HEK293 (cell line): ENCODE data around the gene FRMD5.

Source experiments
- CTCF ChIA-PET: fragments of 350-600 bp; formaldehyde crosslinking; extraction: SDS; loops from one replicate; lab custom pipeline; 2021; ENCODE audit warnings: antibody characterized with exemption; lab: Yijun Ruan, JAX
- POLR2A ChIA-PET: fragments of 300-600 bp; formaldehyde crosslinking; extraction: SDS; loops from one replicate; lab custom pipeline; 2020; ENCODE audit warnings: antibody characterized with exemption, inconsistent platforms; lab: Yijun Ruan, JAX
- H3K27ac ChIP-seq: fragments of 200-500 bp; sonication (Bioruptor generic); 2 replicates; pipeline ENCODE4 v1.5.1; 2014; ENCODE audit warnings: low read depth, low read length, control low read depth, inconsistent platforms; ENCODE audit errors: extremely low read depth
- H3K36me3 ChIP-seq, 2 experiments: fragments of 200-500 bp in 1 of 2; sonication (Bioruptor generic) in 1 of 2; 1 replicate in 1 of 2; 2 replicates in 1 of 2; pipeline ENCODE4 v1.5.1; 2014 to 2017; ENCODE audit warnings: inconsistent platforms in 2 of 2, low read length in 2 of 2; ENCODE audit not compliant: control insufficient read depth in 2 of 2, insufficient read depth in 1 of 2
- H3K4me1 ChIP-seq: fragments of 200-500 bp; sonication (Bioruptor generic); 2 replicates; pipeline ENCODE4 v1.5.1; 2014; ENCODE audit warnings: mild to moderate bottlenecking, low read length, inconsistent platforms; ENCODE audit not compliant: control insufficient read depth, insufficient read depth
- H3K4me3 ChIP-seq: 2 replicates; pipeline ENCODE4 v1.5.1; 2011; ENCODE audit warnings: low read depth, mild to moderate bottlenecking, control low read depth, low read length, moderate library complexity
- H3K9me3 ChIP-seq: fragments of 200-500 bp; sonication (Bioruptor generic); 2 replicates; pipeline ENCODE4 v1.5.1; 2014; ENCODE audit warnings: low read depth, low read length, inconsistent platforms; ENCODE audit not compliant: control insufficient read depth, insufficient read depth
- INSM2 ChIP-seq: fragments of 450-650 bp; formaldehyde crosslinking; IDR thresholded peaks from 2 replicates; pipeline ENCODE4 v1.5.1; 2016; ENCODE audit warnings: missing biosample characterization, missing genetic modification characterization
- OVOL3 ChIP-seq: fragments of 450-650 bp; formaldehyde crosslinking; IDR thresholded peaks from 2 replicates; pipeline ENCODE4 v1.5.1; 2016; ENCODE audit warnings: missing biosample characterization, missing genetic modification characterization
- RBAK ChIP-seq: fragments of 450-650 bp; formaldehyde crosslinking; IDR thresholded peaks from 2 replicates; pipeline ENCODE4 v1.5.1; 2016; ENCODE audit warnings: missing biosample characterization, missing genetic modification characterization
- ZBTB6 ChIP-seq: fragments of 450-650 bp; formaldehyde crosslinking; IDR thresholded peaks from 2 replicates; pipeline ENCODE4 v1.5.1; 2017; ENCODE audit warnings: missing biosample characterization, missing genetic modification characterization
- ZEB2 ChIP-seq: fragments of 450-650 bp; formaldehyde crosslinking; IDR thresholded peaks from 2 replicates; pipeline ENCODE4 v1.5.1; 2016; ENCODE audit warnings: missing biosample characterization, missing genetic modification characterization
- ZFP41 ChIP-seq: fragments of 450-650 bp; formaldehyde crosslinking; IDR thresholded peaks from 2 replicates; pipeline ENCODE4 v1.5.1; 2016; ENCODE audit warnings: missing biosample characterization, missing genetic modification characterization, borderline replicate concordance
- ZNF18 ChIP-seq: fragments of 450-650 bp; formaldehyde crosslinking; IDR thresholded peaks from 2 replicates; pipeline ENCODE4 v1.5.1; 2016; ENCODE audit warnings: missing biosample characterization, missing genetic modification characterization
- ZNF184 ChIP-seq: fragments of 450-650 bp; IDR thresholded peaks from 2 replicates; pipeline ENCODE4 v1.5.1; 2018; ENCODE audit warnings: missing biosample characterization, mild to moderate bottlenecking, missing genetic modification characterization
- ZNF221 ChIP-seq: fragments of 450-650 bp; formaldehyde crosslinking; IDR thresholded peaks from 2 replicates; pipeline ENCODE4 v1.5.1; 2017; ENCODE audit warnings: missing biosample characterization, missing genetic modification characterization, borderline replicate concordance
- ZNF37A ChIP-seq: fragments of 450-650 bp; IDR thresholded peaks from 2 replicates; pipeline ENCODE4 v1.5.1; 2018; ENCODE audit warnings: missing biosample characterization, missing genetic modification characterization
- ZNF398 ChIP-seq: fragments of 450-650 bp; formaldehyde crosslinking; IDR thresholded peaks from 2 replicates; pipeline ENCODE4 v1.5.1; 2017; ENCODE audit warnings: missing biosample characterization, missing genetic modification characterization
- ZNF473 ChIP-seq: fragments of 450-650 bp; formaldehyde crosslinking; IDR thresholded peaks from 2 replicates; pipeline ENCODE4 v1.5.1; 2017; ENCODE audit warnings: missing biosample characterization, missing genetic modification characterization
- ZNF48 ChIP-seq: fragments of 450-650 bp; formaldehyde crosslinking; IDR thresholded peaks from 2 replicates; pipeline ENCODE4 v1.5.1; 2016; ENCODE audit warnings: missing biosample characterization, missing genetic modification characterization
- ZNF548 ChIP-seq: fragments of 450-650 bp; formaldehyde crosslinking; IDR thresholded peaks from 2 replicates; pipeline ENCODE4 v1.5.1; 2016; ENCODE audit warnings: missing biosample characterization, missing genetic modification characterization
- ZNF692 ChIP-seq: fragments of 450-650 bp; formaldehyde crosslinking; IDR thresholded peaks from 2 replicates; pipeline ENCODE4 v1.5.1; 2016; ENCODE audit warnings: missing biosample characterization, missing genetic modification characterization
- ZSCAN23 ChIP-seq: fragments of 450-650 bp; formaldehyde crosslinking; IDR thresholded peaks from 2 replicates; pipeline ENCODE4 v1.5.1; 2016; ENCODE audit warnings: missing biosample characterization, missing genetic modification characterization
- TF ChIP-seq, protein P1 (sequence below): fragments of 450-650 bp; formaldehyde crosslinking; IDR thresholded peaks from 2 replicates; pipeline ENCODE4 v1.5.1; 2016; ENCODE audit warnings: missing biosample characterization, missing genetic modification characterization
- TF ChIP-seq, protein P2 (sequence below): fragments of 450-650 bp; formaldehyde crosslinking; IDR thresholded peaks from 2 replicates; pipeline ENCODE4 v1.5.1; 2016; ENCODE audit warnings: missing biosample characterization, missing genetic modification characterization, borderline replicate concordance

The FRMD5 gene

GRCh38 chr15:44058126-44058525 is 136.9 kb downstream of the FRMD5 start (continued):
- TF ChIP-seq ZBTB6 (tag by site-specific recombination) (no peak), ZNF548 (no peak), ZFP41 (tag by site-specific recombination) (no peak), ZNF398 (tag by site-specific recombination) (no peak), RBAK (tag by site-specific recombination) (no peak), ZNF221 (tag by site-specific recombination) (no peak), ZNF48 (tag by site-specific recombination) (no peak), ZSCAN23 (no peak), ZNF473 (tag by site-specific recombination) (no peak), ZEB2 (tag by site-specific recombination) (no peak)

DNA sequence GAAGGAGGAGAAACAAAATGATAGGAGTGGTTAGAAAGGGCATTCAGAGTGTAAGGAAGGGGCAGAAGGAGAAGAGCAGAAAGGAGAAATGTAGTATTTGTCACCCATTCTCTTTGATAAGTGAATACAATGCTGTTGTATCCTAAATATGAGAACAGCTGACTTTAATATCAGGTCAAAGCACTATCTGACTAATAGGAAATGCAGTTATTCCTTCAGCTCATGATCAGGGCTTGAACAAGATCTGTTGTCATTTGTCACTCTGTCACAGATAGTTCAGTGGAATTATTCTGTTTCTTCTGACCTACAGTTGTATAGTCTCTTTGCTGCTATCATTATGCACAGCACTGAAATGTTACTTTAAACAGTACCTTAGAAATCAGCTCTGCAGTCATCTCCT is 149.4 kb downstream of the FRMD5 start:
- no peak overlapping the region for H3K27ac ChIP-seq
- POLR2A ChIA-PET: no interaction called here
- TF ChIP-seq ZNF18 (tag by site-specific recombination) (no peak), ZNF37A (tag by site-specific recombination) (no peak), ZNF692 (tag by site-specific recombination) (no peak), INSM2 (tag by site-specific recombination) (no peak), ZNF184 (no peak), OVOL3 (tag by site-specific recombination) (no peak)
- TF ChIP-seq, protein P1, sequence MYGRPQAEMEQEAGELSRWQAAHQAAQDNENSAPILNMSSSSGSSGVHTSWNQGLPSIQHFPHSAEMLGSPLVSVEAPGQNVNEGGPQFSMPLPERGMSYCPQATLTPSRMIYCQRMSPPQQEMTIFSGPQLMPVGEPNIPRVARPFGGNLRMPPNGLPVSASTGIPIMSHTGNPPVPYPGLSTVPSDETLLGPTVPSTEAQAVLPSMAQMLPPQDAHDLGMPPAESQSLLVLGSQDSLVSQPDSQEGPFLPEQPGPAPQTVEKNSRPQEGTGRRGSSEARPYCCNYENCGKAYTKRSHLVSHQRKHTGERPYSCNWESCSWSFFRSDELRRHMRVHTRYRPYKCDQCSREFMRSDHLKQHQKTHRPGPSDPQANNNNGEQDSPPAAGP: no peak
- TF ChIP-seq, protein P2, sequence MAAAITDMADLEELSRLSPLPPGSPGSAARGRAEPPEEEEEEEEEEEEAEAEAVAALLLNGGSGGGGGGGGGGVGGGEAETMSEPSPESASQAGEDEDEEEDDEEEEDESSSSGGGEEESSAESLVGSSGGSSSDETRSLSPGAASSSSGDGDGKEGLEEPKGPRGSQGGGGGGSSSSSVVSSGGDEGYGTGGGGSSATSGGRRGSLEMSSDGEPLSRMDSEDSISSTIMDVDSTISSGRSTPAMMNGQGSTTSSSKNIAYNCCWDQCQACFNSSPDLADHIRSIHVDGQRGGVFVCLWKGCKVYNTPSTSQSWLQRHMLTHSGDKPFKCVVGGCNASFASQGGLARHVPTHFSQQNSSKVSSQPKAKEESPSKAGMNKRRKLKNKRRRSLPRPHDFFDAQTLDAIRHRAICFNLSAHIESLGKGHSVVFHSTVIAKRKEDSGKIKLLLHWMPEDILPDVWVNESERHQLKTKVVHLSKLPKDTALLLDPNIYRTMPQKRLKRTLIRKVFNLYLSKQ (tag by site-specific recombination): no peak
- no peak overlapping the region for H3K4me3 ChIP-seq
- H3K36me3 ChIP-seq: no peaks in the 10 kb centered on the region
- H3K4me1 ChIP-seq: no peaks in the 10 kb centered on the region
- H3K9me3 ChIP-seq: no peaks in the 10 kb centered on the region
- CTCF ChIA-PET: interaction anchor here (0.6 to 1.1 kb wide), 2 partner anchors 20 to 22 kb away, joined by 3 to 4 read pairs; no protein-coding TSS in a partner anchor
